CD4-positive, alpha-beta T cell treated with Interleukin-4 for 1 hour (primary cell): ENCODE measurements around the gene ETDC.
"Not testable (repeated sequence)": the region's sequence is repeated elsewhere in the genome, so short reads cannot be mapped to it uniquely, and the experiment has no call there.

ENCODE experiments used
- DNase-seq, 2 donors: peaks; one replicate each; pipeline ENCODE4 v3.0.0-alpha.2; 2020 to 2022

ETDC gene

GRCh38 chrX:135309430-135309923, at the start of gene ETDC:
Gene ETDC (plus strand): TSS chrX:135309480. CDS start chrX:135309480, 0 bp downstream.
- no peak for DNase-seq

DNA sequence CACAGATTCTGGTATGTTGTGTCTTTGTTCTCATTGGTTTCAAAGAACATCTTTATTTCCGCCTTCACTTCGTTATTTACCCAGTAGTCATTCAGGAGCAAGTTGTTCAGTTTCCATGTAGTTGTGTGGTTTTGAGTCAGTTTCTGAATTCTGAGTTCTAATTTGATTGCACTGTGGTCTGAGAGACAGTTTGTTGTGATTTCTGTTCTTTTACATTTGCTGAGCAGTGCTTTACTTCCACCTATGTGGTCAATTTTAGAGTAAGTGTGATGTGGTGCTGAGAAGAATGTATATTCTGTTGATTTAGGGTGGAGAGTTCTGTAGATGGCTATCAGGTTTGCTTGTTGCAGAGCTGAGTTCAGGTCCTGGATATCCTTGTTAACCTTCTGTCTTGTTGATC, 48.3 kb upstream of the ETDC start:
- DNase-seq, result not testable (repeated sequence)

GRCh38 chrX:135263376-135263775, 45.9 kb upstream of the ETDC start:
- not testable (repeated sequence) for DNase-seq

DNA sequence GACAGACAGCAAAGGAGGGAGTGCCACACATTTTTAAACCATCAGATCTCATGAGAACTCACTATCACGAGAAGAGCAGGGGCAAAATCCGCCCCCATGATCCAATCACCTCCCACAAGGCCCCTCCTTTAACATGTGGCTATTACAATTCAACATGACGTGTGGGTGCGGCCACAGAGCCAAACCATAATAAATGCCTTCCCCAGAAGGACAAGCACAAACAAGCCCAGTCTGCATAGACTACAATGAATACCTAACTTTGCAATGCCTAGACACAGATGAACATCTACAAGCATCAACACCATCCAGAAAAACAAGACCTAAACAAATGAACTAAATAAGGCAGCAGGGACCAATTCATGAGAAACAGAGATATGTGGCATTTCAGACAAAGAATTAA, 45.1 kb upstream of the ETDC start:
- no peak for DNase-seq

DNA sequence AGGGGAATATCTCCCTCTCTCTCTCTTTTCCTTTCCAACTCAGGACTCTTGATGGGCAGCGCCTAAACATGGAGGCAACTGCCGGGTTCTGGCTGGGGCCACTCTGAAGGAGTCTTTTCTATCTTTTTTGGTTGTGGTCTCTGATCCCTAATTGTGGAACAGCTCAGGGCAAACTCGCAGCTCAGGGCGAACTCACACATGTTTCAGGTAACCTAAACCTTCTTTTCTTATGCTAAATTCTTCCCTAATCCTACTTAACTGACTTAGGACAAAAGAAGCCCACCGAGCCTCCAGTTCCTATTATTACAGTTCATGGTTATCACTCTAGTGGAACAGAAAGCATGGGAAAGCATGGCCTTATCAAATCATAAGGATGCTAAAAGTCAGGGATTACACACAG, 36.1 kb upstream of the ETDC start:
- DNase-seq, result no peak

- DNase-seq, result no peak
Measured at GRCh38 chrX:135275973-135276372, 33.3 kb upstream of the ETDC start.

GRCh38 chrX:135287266-135287823, 21.9 kb upstream of the ETDC start:
- DNase-seq, result no peak

GRCh38 chrX:135295238-135295943, 13.9 kb upstream of the ETDC start:
- DNase-seq, result peak; percentile 59 to 62

DNA sequence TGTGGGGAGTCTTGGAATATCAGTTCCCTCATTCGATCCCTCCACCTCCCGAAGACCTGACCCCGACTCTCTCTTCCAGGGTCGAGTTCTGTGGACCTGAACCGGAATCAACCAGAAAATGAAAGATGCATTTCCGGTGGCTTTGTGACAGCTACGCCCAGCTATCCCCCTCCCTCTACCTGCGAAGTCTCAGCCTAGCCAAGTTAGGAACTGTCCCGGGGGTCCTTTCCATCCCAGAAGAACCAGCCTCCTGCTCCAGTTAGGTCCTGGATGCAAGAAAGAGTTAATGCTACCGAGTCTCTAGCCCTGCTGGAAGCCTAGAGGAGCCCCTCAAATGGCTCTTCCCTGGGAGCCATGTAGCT, 13.4 kb upstream of the ETDC start:
- DNase-seq, result no peak

GRCh38 chrX:135302269-135302873, 6.9 kb upstream of the ETDC start:
- DNase-seq, result no peak

DNA sequence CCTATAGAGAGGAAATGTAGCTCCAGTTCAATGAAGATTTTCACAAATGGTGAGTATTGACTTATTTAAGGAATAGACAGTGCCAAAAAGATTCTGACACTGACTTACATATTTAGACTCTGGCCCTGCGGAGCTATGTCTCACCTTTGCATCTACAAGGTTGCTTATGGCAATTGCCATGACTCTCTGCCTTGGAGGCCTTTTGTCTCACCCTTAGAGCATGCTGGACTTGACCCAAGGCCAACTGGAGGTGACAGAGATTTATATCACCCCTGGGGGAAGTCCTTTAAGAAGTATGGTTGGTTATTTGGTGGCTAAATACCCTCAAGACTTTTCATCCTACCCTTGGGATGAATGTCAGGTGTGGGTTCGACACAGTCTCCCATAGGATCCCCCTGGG, 4.5 kb upstream of the ETDC start:
- no peak for DNase-seq

GRCh38 chrX:135307171-135307570, 2.1 kb upstream of the ETDC start:
- DNase-seq, result no peak

GRCh38 chrX:135308345-135308855, 880 bp upstream of the ETDC start:
- no peak for DNase-seq

DNA sequence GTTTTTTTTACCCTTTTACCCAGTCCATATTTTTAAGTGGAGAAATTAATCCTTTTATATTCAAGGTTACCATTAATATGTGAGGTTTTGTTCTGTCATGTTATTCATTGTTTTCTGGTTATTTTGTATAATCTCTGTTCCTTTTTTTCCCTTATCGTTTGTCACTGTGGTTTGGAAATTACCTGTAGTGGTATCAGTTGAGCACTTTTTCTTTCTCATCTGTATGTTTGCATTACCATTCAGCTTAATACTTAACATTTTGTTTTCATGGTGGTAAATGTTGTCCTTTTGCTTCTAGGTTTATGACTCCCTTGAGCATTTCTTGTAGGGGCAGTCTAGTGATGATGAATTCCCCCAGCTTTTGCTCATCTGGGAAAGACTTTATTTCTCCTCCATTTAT, 6.6 kb downstream of the ETDC start:
- no peak for DNase-seq

DNA sequence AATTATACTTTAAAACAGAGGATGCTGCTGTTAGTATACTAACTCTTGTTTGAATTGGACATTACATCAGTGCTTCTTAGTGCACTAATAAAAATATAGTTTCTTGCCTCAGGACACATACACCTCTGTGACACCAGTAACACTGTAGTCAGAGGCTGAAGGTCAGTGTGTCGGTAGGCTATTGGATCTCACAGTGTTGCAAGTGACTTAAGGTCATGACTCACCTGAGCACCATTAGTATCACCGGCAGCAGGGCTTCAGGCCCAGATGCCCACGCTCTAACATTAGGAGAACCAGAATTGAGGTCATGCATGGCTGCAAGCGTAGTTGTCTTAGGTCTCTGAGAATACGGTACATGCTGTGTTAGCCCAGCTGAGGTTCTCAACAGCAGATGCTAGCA, 15.2 kb downstream of the ETDC start:
- no peak for DNase-seq

DNA sequence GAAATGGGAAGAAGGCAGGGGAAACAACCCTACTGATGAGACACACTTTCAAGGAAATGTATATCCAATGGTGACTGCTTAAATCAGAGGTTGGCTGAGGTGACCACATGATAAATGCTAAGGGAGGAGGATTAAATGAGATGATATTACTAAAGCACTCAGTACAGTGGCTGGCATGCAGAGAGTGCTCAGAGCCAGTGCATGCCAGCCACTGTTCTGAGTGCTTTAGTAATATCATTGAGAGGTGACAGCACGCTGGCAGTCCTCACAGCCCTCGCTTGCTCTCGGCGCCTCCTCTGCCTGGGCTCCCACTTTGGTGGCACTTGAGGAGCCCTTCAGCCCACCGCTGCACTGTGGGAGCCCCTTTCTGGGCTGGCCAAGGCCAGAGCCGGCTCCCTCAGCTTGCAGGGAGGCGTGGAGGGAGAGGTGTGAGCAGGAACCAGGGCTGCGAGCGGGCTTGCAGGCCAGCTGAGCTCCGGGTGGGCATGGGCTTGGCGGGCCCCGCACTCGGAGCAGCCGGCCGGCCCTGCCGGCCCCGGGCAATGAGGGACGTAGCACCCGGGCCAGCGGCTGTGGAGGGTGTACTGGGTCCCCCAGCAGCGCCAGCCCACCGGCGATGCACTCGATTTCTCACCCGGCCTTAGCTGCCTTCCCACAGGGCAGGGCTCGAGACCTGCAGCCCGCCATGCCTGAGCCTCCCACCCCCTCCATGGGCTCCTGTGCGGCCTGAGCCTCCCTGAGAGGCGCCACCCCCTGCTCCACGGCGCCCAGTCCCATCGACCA, 15.9 kb downstream of the ETDC start:
- DNase-seq, result not testable (repeated sequence)

GRCh38 chrX:135327299-135327698, 18.0 kb downstream of the ETDC start:
- DNase-seq, result no peak

DNA sequence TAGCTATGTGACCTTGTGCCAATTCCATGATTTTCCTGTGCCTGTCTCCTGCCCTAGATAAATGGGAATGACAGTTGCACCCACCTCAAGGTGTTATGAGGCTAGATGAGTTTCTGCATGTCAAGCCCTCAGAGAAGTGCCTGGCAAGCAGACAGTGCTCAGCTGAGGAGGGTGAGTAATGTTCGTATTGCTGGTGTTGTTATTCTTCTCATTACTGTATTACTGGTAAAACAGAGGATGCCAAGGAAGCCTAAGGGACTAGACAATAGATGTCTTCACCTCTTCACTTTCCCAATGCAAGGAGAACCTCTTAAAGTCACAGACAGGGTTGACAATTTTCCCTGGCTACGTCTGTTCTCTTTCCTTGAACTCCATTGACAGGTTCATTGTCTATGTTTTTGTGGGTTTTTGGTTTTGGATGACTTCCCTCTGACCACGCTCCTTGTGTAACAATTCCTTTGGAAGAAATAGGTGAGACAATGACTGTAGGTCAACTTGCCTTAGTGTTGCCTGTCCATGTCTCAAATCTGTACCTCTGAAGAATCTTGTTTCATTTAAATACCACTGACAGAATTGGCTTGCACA, 19.2 kb downstream of the ETDC start:
- no peak for DNase-seq

DNA sequence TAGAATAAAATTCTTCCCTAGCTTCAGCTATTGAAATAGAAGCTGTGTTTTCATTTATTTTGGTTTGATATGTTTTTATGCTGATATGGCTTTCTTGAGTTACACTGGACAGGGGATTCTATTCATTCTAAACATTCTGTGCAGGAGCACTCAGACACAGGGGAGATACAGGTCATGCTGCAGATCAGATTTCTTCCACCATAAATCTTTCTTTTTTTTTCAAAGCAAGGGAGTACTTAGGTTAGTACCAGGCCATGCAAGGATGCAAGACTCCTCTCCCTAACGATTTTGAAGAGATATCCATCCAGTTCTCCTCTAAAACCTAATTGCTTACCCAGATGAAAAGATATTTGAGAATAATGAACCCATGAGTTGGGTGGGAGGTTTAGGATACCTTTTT, 21.4 kb downstream of the ETDC start:
- no peak for DNase-seq

GRCh38 chrX:135331525-135331924, 22.2 kb downstream of the ETDC start:
- DNase-seq, result no peak

- no peak for DNase-seq
Measured at GRCh38 chrX:135340831-135341230, 31.6 kb downstream of the ETDC start.

GRCh38 chrX:135345107-135345589, 35.9 kb downstream of the ETDC start:
- no peak for DNase-seq

- no peak for DNase-seq
Measured at GRCh38 chrX:135346975-135347374, 37.7 kb downstream of the ETDC start.
